Measurements from ENCODE around the gene DGKD.

The DGKD gene

DNA sequence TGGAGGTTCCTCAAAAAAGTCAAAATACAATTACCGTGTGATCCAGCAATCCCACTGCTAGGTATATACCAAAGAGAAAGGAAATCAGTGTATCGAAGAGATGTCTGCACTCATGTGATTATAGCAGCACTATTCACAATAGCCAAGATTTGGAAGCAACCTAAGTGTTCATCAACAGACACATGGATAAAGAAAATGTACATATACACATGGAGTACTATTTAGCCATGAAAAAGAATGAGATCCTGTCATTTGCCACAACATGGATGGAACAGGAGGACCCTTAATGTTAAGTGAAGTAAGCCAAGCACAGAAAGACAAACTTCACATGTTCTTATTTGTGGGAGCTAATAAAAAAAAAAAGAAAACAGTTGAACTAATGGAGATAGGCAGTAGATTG is 78.7 kb downstream of the DGKD start:
- no peak for DNase-seq

- no peak for DNase-seq
Observed at GRCh38 chr2:233433794-233434193, 79.5 kb downstream of the DGKD start.

DNA sequence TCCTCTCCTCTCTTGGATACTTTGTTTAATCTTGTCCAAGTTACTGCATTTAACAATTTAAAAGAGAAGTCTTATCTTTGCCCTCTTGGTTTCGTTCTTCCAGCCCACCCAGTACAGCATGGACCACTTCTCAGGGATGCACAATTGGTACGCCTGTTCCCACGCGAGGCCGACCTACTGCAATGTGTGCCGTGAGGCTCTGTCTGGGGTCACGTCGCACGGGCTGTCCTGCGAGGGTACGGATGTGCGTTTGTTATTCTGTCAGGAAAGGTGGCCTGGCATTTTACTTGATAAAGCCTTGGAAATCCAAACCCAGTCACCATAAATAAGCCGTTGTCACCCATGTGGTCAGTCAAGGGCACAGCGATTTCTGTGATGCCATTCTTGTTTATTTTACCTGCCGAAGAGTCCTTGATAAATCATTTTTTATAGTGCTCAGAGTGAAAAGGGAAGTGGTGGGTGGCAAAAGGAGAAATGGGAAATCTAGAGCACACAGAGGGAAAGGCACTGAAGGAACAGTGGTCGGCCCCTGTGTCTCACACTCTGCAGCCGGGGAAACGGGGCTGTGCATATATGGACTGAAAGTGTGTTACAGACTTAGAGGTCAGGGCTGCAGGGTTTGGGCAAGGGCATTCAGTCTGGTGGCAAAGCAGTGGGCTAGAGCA is 80.5 kb downstream of the DGKD start:
- DNase-seq = peak; percentile 10

DNA sequence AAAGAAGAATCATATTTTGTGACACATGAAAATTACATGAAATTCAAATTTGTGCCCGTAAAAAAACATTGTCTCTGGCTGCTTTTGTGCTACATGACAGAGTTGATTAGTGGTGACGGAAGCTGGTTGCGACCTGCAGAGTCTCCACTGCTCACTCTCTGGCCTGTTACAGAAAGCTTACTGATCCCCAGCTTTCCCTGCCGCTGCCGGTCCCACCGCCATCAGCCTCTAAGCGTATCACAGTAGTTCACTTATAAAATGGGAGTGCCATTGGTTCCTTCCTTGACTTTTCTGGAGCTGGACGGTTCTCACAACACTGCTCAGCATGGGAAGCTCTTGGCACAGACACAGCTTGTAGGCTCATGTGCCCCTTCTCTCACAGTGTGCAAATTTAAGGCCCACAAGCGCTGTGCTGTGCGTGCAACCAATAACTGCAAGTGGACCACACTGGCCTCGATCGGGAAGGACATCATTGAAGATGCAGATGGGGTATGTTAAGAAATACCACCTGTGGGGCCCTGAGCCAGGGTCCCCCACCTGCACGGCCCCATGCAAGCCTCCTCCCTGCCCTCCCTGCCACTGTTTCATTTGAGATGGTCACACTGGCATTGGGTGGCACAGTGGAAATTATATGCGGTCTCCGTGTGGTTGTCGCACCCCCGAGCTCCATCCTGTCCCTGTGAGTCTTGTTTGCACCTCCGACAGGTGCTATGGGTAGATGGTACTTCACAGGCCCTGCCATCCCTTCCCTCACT is 81.3 kb downstream of the DGKD start:
- DNase-seq = peak; percentile 7

- peak; percentile 11 for DNase-seq
Observed at GRCh38 chr2:233436191-233436581, 81.9 kb downstream of the DGKD start.

GRCh38 chr2:233436691-233437438 is 82.6 kb downstream of the DGKD start:
- DNase-seq = peak; percentile 5

GRCh38 chr2:233437439-233437955 is 83.2 kb downstream of the DGKD start:
- no peak for DNase-seq

DNA sequence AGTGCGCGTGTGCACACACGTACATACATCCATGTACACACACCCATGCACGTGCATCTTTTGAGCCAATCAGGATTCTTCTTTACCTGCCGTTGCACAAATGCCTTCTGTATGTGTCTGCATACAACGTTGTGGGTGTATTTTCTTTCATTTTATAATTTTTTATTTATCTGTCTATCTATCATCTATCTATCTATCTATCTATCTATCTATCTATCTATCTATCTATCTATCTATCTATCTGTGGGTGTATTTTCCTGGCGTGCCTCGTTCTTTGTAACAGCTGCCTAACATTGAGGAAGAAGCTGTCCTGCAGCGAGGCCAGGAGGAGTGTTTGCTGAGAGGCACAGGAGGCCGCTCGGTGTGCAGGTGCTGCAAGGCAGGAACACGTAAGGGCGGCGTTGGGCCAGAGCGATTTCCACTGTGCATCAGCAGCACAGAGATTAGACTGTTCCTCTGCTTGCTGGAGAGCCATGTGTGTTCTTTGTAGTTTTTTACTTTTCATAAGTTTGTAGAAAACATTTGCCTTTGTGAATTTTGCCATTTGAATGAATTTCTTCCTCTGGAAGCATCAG is 84.4 kb downstream of the DGKD start:
- DNase-seq = peak; percentile 10

- DNase-seq = peak; percentile 38
Observed at GRCh38 chr2:233439191-233439590, 84.9 kb downstream of the DGKD start.

DNA sequence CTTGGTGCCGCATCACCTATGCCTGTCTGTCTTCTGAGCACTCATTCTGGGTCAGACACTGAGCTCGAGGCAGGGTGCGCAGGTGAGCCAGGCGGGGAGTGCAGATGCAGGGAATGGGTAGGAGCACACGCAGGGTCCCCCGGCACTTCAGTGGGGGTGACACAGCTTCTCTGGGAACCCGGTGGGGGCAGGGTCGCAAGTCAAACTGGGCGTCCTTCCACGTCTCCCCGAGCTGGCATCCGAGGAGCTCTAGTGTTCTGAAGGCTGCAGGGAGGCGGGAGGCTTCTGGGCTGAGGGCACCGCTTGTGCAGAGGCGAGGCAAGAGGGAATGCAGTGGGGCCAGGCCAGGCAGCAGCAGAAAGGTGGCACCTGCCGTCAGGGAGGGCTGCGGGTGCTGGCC is 86.0 kb downstream of the DGKD start:
- peak; percentile 15 for DNase-seq

- DNase-seq = no peak
Observed at GRCh38 chr2:233440714-233441113, 86.4 kb downstream of the DGKD start.

DNA sequence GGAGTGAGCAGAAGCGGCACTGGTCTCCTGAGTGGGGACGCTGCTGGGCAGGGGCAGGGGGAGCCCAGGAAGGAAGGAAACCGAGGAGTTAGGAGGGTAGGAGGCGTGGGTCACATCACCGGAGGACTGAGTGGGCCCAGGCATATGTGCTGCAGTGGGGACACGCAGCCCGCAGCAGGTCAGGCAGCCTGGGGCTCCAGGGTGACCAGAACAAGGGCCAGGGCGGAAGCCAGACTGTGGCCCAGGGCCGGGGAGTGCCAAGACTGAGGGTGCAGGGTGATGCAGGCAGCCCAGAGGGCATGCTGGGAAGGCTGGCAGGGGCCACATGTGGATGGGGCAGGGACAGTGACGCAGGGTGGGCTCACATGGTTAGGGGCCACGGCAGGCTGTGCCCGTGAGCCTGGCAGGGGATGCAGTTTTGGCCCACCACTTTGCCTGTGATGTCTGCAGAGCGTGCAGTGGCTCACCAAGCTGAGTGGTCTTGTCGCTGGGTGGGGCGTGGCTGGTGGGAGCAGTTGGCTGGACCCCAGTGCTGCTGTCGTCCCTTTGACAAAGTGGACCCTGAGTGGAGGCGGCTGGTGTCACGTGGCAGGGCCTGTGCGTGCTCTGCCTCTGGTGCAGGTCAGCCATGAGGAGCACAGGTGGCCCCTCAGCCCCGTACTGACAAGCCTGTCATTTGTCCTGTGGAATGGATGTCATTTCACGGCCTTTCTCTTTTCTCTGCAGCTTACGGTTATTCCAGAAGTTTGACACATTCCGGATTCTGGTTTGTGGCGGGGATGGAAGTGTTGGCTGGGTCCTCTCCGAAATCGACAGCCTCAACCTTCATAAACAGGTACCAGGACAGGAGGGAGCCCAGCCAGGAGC is 87.1 kb downstream of the DGKD start:
- peak; percentile 13 for DNase-seq

GRCh38 chr2:233442028-233442310 is 87.7 kb downstream of the DGKD start:
- peak; percentile 9 for DNase-seq

DNA sequence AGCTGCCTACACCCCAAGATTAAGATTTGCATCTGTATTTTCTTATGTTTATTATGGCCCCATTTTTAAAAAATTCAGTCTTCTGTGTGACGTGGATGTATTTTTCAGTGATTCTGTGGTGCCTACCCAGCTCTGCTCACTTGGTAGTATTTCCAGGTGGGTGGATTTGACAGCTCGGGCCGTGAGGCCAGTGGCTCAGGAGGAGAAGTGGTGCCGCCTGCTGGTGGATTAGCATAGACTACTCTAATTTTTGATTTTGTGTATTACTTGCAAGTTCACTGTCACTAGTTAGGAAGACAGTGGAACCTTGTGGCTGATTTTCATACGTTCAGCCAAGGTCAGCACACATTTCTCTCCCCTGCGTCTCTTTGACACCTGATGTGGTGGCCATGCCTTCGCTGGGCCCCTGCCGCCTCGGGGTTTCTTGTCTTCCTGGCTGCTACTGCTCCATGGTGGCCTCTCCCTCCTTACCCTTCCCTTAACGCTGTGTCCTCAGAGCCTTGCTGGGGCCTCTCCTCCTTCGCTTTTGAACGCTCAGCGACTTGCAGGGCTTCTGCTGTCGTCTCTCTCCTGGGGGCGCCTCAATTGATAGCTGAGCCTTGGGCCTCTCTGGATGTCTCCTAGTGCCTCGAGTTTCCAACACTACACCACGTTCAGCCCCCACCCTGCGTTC is 89.4 kb downstream of the DGKD start:
- peak; percentile 88 for DNase-seq

GRCh38 chr2:233444501-233444900 is 90.2 kb downstream of the DGKD start:
- peak; percentile 13 for DNase-seq

- DNase-seq = peak; percentile 10
Observed at GRCh38 chr2:233445152-233445830, 91.0 kb downstream of the DGKD start.

- DNase-seq = peak; percentile 9
Observed at GRCh38 chr2:233446121-233446520, 91.8 kb downstream of the DGKD start.

DNA sequence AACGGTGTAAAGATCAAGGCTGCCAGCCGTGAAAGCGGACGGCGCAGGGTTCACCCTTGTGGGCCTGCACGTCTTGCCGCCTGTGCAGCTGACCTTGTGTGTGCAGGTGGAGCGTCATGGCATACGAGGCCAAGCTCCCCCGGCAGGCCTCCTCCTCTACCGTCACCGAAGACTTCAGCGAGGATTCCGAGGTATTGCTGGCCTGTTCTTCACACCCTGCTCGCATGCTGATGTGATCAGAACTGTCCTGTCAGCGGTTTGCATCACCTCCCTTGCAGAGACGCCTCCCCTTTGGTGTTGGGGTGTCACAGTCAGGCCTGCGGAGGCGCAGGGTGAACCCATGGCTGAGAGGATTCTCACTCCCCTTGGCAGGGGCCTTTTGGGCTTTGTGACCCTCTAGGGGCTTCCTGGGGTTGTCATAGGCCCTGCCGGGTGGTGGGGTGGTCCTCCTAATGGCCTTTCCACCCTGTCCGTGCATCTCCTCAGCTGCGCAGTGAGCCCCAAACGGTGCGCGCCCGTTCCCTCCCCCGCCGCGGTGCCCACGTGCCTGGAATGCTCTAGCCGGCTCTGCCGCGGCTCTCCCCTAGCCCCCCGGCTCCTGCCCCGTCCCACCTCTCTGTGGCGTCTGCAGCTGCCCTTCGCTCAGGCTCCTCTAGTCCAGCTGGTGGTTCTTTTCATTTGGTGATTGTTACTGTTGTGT is 92.5 kb downstream of the DGKD start:
- DNase-seq = peak; percentile 13

DNA sequence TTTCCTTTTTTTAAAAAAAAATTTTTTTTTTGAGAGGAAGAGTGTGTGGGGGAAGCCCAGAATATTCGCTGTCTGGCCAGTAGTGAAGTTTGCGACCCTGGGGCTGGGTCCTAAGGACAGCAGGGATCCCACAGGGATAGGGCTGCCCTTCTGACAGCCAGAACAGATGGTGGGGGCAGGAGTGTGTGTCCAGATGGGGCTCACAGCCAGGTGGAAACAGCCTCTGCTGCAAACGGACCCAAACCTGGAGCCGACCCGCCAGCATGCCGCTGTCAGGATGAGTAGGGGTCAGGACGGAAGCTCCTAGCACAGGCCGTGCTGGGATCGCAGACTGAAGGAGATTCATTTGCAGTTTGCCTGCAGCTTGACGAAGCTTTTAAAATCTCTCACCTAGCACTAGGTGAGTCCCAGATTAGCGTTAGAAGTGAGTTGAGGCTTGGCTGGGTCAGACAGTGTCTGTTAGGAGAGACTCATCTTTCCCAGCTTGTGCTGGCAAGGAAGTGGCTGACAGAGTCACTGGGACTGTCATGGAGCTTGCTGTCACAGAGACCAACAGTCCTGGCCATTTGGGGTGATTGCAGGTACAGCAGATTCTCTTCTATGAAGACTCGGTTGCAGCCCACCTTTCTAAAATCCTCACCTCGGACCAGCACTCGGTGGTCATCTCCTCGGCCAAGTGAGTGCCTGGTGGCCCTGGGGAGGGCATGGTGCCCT is 93.4 kb downstream of the DGKD start:
- DNase-seq = peak; percentile 11

DNA sequence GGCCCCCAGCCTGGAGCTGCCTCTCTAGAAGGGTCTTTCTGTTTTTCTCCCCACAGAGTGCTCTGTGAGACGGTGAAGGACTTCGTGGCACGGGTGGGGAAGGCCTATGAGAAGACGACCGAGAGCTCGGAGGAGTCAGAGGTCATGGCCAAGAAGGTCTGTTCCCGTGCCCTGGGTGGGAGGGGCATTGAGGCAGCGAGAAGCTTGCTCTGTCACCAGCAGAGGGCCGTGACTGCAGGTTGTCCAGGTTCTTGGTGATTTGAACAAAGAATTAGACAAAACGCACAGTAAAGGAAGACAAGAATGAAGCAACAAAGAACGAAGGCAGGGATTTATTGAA is 93.9 kb downstream of the DGKD start:
- peak; percentile 15 for DNase-seq

Data from femur (tissue), 1 donor.